SK-N-SH (cell line): Measurements from ENCODE around the gene MOV10L1.

Source experiments
- CTCF ChIP-seq: fragments of 200-600 bp; sonication (generic); IDR thresholded peaks from 2 replicates; pipeline ENCODE4 v1.6.1; 2017; ENCODE audit warnings: antibody characterized with exemption, mild to moderate bottlenecking, moderate library complexity
- EP300 ChIP-seq, 2 experiments: IDR thresholded peaks; 2 replicates each; pipeline versions ENCODE4 v1.4.0 to v1.6.1; 2012; ENCODE audit warnings: borderline replicate concordance in 1 of 2, low read depth in 1 of 2, low read length in 1 of 2
- JUND ChIP-seq: IDR thresholded peaks from 2 replicates; pipeline ENCODE4 v1.4.0; 2012
- MAX ChIP-seq: IDR thresholded peaks from 2 replicates; pipeline ENCODE4 v1.4.0; 2012; ENCODE audit warnings: low read depth
- NFIC ChIP-seq: IDR thresholded peaks from 2 replicates; pipeline ENCODE4 v1.4.0; 2012; ENCODE audit warnings: borderline replicate concordance
- NRF1 ChIP-seq: IDR thresholded peaks from 2 replicates; pipeline ENCODE4 v1.6.1; 2012; ENCODE audit warnings: low read depth, mild to moderate bottlenecking, low read length
- RAD21 ChIP-seq: IDR thresholded peaks from 2 replicates; pipeline ENCODE4 v1.6.1; 2012; ENCODE audit warnings: mild to moderate bottlenecking, low read length
- REST ChIP-seq: IDR thresholded peaks from 2 replicates; pipeline ENCODE4 v1.6.1; 2012; ENCODE audit warnings: mild to moderate bottlenecking, low read depth, low read length, moderate library complexity
- TAF1 ChIP-seq: IDR thresholded peaks from 2 replicates; pipeline ENCODE4 v1.6.1; 2012; ENCODE audit warnings: low read depth, mild to moderate bottlenecking, low read length, moderate library complexity, borderline replicate concordance
- USF1 ChIP-seq: IDR thresholded peaks from 2 replicates; pipeline ENCODE4 v1.4.0; 2012; ENCODE audit warnings: low read depth, borderline replicate concordance
- YY1 ChIP-seq: IDR thresholded peaks from 2 replicates; pipeline ENCODE4 v1.4.0; 2012; ENCODE audit warnings: low read depth, mild to moderate bottlenecking
- ZBTB33 ChIP-seq: IDR thresholded peaks from 2 replicates; pipeline ENCODE4 v1.4.0; 2012; ENCODE audit warnings: low read depth, borderline replicate concordance

- TF ChIP-seq ZBTB33: no peak
- TF ChIP-seq CTCF: no peak
- TF ChIP-seq TAF1: no peak
- no peak for TF ChIP-seq MAX
- TF ChIP-seq REST: no peak
- no peak for TF ChIP-seq USF1
- TF ChIP-seq RAD21: no peak
- no peak for TF ChIP-seq EP300 (IDR thresholded peaks at IDR 0.05; ENCODE audit: borderline replicate concordance in 1 of 2, low read depth in 1 of 2, low read length in 1 of 2)
- no peak for TF ChIP-seq YY1
- no peak for TF ChIP-seq NRF1
- TF ChIP-seq JUND: no peak
- no peak for TF ChIP-seq NFIC
Observed at GRCh38 chr22:50121202-50121740, 31.5 kb downstream of the MOV10L1 start.
